ENCODE measurements around the gene FAM81A.
A peak's percentile ranks its signal among the peaks of the same experiment; 100 is the strongest.
"Not testable (repeated sequence)": the region's sequence is repeated elsewhere in the genome, so short reads cannot be mapped to it uniquely, and the experiment has no call there.

The FAM81A gene

DNA sequence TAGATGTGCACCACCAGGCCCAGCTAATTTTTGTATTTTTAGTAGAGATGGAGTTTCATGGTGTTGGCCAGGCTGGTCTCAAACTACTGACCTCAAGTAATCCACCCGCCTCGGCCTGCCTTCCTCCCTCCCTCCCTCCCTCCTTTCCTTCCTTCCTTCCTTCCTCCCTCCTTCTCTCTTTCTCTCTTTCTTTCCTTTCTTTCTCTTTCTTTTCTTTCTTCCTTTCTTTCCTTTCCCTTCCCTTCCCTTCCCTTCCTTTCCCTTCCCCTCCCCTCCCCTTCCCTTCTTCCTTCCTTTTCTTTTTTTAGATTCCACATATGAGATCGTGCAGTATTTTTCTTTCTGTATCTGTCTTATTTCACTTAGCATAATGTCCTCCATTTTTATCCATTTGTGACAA is 81.3 kb downstream of the FAM81A start:
- Histone ChIP-seq H3K27me3 (no peaks in the 10 kb centered on the region), H3K36me3 (no peaks in the 10 kb centered on the region), H3K27ac (no peak overlapping the region), H3K4me3 (ENCODE audit: low read depth in 1 of 2, low read length in 1 of 2) (no peak overlapping the region), H3K4me1 (ENCODE audit: control insufficient read depth in 1 of 2, insufficient read depth in 1 of 2, low read depth in 1 of 2, low read length in 1 of 2) (peaks cover 29 to 39% of the 10 kb centered on the region in 2 experiments), H3K9me3 (no peaks in the 10 kb centered on the region)
- TF ChIP-seq, protein P1, sequence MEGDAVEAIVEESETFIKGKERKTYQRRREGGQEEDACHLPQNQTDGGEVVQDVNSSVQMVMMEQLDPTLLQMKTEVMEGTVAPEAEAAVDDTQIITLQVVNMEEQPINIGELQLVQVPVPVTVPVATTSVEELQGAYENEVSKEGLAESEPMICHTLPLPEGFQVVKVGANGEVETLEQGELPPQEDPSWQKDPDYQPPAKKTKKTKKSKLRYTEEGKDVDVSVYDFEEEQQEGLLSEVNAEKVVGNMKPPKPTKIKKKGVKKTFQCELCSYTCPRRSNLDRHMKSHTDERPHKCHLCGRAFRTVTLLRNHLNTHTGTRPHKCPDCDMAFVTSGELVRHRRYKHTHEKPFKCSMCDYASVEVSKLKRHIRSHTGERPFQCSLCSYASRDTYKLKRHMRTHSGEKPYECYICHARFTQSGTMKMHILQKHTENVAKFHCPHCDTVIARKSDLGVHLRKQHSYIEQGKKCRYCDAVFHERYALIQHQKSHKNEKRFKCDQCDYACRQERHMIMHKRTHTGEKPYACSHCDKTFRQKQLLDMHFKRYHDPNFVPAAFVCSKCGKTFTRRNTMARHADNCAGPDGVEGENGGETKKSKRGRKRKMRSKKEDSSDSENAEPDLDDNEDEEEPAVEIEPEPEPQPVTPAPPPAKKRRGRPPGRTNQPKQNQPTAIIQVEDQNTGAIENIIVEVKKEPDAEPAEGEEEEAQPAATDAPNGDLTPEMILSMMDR (IDR thresholded peaks at IDR 0.05), result no peak

DNA sequence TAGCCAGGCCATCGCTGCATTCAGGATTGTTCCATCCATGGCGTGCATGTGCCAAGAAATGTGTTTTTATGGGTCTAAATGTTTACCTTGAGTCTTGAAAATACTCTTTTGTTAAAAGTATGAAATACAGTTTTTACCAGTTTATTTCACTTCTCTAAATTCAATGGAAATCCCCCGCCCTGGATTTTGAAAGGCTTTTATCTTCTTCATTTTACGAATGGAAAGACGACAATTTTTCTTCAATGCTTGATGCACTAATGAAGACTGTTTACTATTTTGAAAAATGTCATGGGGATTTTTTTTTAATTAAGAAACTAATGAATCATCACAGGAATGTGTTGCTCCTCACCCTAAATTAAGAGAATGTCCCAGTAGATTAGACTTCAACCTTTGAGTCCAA is 83.5 kb downstream of the FAM81A start:
- H3K4me3 ChIP-seq (ENCODE audit: low read depth in 1 of 2, low read length in 1 of 2), result no peak overlapping the region
- no peaks in the 10 kb centered on the region for H3K9me3 ChIP-seq
- TF ChIP-seq, protein P1 (IDR thresholded peaks at IDR 0.05), result no peak
- peaks cover 43 to 52% of the 10 kb centered on the region in 2 experiments for H3K4me1 ChIP-seq (ENCODE audit: control insufficient read depth in 1 of 2, insufficient read depth in 1 of 2, low read depth in 1 of 2, low read length in 1 of 2)
- no peaks in the 10 kb centered on the region for H3K36me3 ChIP-seq
- H3K27ac ChIP-seq, result no peak overlapping the region
- no peaks in the 10 kb centered on the region for H3K27me3 ChIP-seq

DNA sequence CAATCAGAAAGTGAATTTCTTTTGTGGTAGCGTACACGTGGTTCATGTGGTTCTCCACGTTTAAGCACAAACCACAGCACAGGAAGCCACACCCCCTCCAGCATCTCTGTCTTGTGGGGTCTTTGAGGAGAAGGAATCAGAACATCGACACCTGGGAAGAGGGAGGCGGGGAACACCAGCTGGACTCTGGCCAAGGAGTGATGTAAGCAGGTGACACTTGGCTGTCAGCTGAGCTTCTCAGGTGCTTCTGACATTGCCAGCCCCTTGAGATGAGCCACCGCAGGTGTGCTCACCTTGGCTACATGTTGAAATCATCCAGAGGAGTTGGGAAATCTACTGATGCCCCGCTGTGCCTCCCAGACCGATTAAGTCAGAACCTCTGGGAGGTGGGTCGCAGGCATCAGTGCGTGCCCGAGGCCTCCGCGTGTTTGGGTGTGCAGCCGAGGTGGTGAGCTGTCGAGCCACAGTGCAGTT is 85.0 kb downstream of the FAM81A start:
- H3K27ac ChIP-seq, result peak overlapping the region; percentile 94
- no peaks in the 10 kb centered on the region for H3K9me3 ChIP-seq
- H3K27me3 ChIP-seq, result no peaks in the 10 kb centered on the region
- peaks cover 43 to 49% of the 10 kb centered on the region in 2 experiments for H3K4me1 ChIP-seq (ENCODE audit: control insufficient read depth in 1 of 2, insufficient read depth in 1 of 2, low read depth in 1 of 2, low read length in 1 of 2)
- H3K4me3 ChIP-seq (ENCODE audit: low read depth in 1 of 2, low read length in 1 of 2), result peak overlapping the region; percentile 31 to 42
- TF ChIP-seq, protein P1 (IDR thresholded peaks at IDR 0.05), result no peak
- no peaks in the 10 kb centered on the region for H3K36me3 ChIP-seq

DNA sequence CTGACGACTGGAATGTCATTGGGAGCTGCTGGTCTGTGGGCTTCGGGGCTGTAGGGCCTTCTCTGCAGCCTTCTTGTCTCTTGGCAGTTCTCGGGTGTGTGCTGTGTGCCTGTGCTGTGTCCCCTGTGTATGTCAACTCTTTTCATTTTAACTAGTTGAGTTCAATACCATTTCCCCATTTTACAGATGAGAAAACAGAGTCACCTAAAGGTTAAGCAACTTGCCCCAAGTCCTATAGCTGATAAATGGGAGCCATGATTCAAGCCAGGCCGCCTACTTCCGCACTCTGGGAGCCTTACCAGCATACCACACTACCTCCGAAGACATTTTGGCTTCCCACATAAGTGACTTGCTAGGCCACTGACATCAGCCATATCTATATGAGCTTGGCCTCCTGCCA is 85.7 kb downstream of the FAM81A start:
- no peaks in the 10 kb centered on the region for H3K27me3 ChIP-seq
- TF ChIP-seq, protein P1 (IDR thresholded peaks at IDR 0.05), result no peak
- peaks cover 46 to 51% of the 10 kb centered on the region in 2 experiments for H3K4me1 ChIP-seq (ENCODE audit: control insufficient read depth in 1 of 2, insufficient read depth in 1 of 2, low read depth in 1 of 2, low read length in 1 of 2)
- no peaks in the 10 kb centered on the region for H3K36me3 ChIP-seq
- H3K27ac ChIP-seq, result peak overlapping the region; percentile 94
- H3K9me3 ChIP-seq, result no peaks in the 10 kb centered on the region
- peak overlapping the region in 1 of 2 experiments; percentile 42 for H3K4me3 ChIP-seq (ENCODE audit: low read depth in 1 of 2, low read length in 1 of 2)

DNA sequence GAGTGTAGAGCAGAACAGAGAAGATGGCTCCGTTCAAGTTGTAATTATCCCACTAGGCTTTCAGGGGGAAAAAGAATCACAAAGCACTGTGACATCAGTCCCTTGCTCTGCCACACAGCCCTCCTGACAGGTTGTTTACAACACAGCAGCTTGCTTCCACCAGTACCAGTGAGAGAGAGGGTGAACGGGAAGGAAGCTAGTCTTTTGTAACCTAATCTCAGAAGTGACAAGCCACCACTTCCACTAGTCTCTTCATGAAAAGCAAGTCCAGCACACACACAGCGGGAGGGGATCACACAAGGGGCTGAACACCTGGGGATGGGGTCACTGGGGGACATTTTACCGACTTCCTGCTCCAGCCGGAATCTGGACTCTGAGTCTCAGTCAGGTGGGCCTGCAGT is 86.3 kb downstream of the FAM81A start:
- peaks cover 48 to 56% of the 10 kb centered on the region in 2 experiments for H3K4me1 ChIP-seq (ENCODE audit: control insufficient read depth in 1 of 2, insufficient read depth in 1 of 2, low read depth in 1 of 2, low read length in 1 of 2)
- no peaks in the 10 kb centered on the region for H3K27me3 ChIP-seq
- H3K9me3 ChIP-seq, result no peaks in the 10 kb centered on the region
- no peaks in the 10 kb centered on the region for H3K36me3 ChIP-seq
- peak overlapping the region; percentile 42 for H3K4me3 ChIP-seq (ENCODE audit: low read depth in 1 of 2, low read length in 1 of 2)
- H3K27ac ChIP-seq, result peak overlapping the region; percentile 94
- TF ChIP-seq, protein P1 (IDR thresholded peaks at IDR 0.05), result no peak

DNA sequence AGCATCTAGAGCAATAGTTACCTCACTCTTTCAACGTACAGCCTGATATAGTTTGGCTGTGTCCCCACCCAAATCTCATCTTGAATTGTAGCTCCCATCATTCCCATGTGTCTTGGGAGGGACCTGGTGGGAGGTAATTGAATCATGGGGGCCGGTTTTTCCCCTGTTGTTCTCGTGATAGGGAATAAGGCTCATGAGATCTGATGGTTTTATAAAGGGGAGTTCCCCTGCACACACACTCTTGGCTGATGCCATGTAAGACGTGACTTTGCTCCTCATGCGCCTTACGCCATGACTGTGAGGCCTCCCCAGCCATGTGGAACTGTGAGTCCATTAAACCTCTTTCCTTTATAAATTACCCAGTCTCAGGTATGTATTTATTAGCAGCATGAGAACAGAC is 88.5 kb downstream of the FAM81A start:
- H3K36me3 ChIP-seq; H3K27ac ChIP-seq; H3K4me3 ChIP-seq (ENCODE audit: low read depth in 1 of 2, low read length in 1 of 2); H3K27me3 ChIP-seq; H3K9me3 ChIP-seq: not testable (repeated sequence)
- peaks cover 57 to 60% of the 10 kb centered on the region in 2 experiments for H3K4me1 ChIP-seq (ENCODE audit: control insufficient read depth in 1 of 2, insufficient read depth in 1 of 2, low read depth in 1 of 2, low read length in 1 of 2)

Measured in neutrophil (primary cell).